Upper lobe of left lung (tissue), 6 donors: ENCODE results near the gene BGN. TPM values are rescaled to one million over a fixed set of nuclear protein-coding genes. Genes with fewer than 3 reads are reported as not detected.

Experiments
- ATAC-seq, 2 donors: fragments of 200-7000 bp; cut with Tn5 transposase; one replicate each; pipeline ENCODE4 v1.9.1; 2022; ENCODE audit warnings: mild to moderate bottlenecking in 2 of 2, moderate library complexity in 2 of 2; ENCODE audit not compliant: low FRiP score in 2 of 2
- DNase-seq, 2 donors: peaks; one replicate each; pipeline ENCODE4 v3.0.0-alpha.2; 2019 to 2020
- H3K27ac ChIP-seq, 4 donors: fragments of 200-600 bp; sonication (generic); one replicate each; pipeline ENCODE4 v1.5.1; 2016 to 2019
- H3K27me3 ChIP-seq, 4 donors: fragments of 200-600 bp; sonication (generic); one replicate each; pipeline ENCODE4 v1.5.1; 2017 to 2019
- H3K36me3 ChIP-seq, 4 donors: fragments of 200-600 bp; sonication (generic); one replicate each; pipeline ENCODE4 v1.5.1; 2016 to 2019
- H3K4me1 ChIP-seq, 4 donors: fragments of 200-600 bp; sonication (generic); one replicate each; pipeline ENCODE4 v1.5.1; 2018 to 2019
- H3K4me3 ChIP-seq, 4 donors: fragments of 200-600 bp; sonication (generic); one replicate each; pipeline ENCODE4 v1.5.1; 2017 to 2019; ENCODE audit warnings: mild to moderate bottlenecking in 2 of 4, moderate library complexity in 1 of 4
- H3K9me3 ChIP-seq, 4 donors: fragments of 200-600 bp; sonication (generic); one replicate each; pipeline ENCODE4 v1.5.1; 2018 to 2019
- CTCF ChIP-seq, 6 experiments: fragments of 450-650 bp in 4 of 6; fragments of 200-600 bp in 2 of 6; sonication (generic) in 2 of 6; IDR thresholded peaks; one replicate each; pipeline ENCODE4 v1.5.1; 2016 to 2019; ENCODE audit warnings: antibody characterized with exemption in 6 of 6
- EP300 ChIP-seq, 4 donors: sonication (generic); formaldehyde crosslinking; IDR thresholded peaks; one replicate each; pipeline ENCODE4 v1.5.1; 2017; ENCODE audit warnings: antibody characterized with exemption in 4 of 4, control low read depth in 2 of 4
- POLR2A ChIP-seq, 4 donors: fragments of 450-650 bp; IDR thresholded peaks; one replicate each; pipeline ENCODE4 v1.5.1; 2016 to 2017; ENCODE audit warnings: antibody characterized with exemption in 4 of 4, mild to moderate bottlenecking in 2 of 4
- POLR2AphosphoS5 ChIP-seq, 2 donors: sonication (generic); formaldehyde crosslinking; IDR thresholded peaks; one replicate each; pipeline ENCODE4 v1.5.1; 2017; ENCODE audit warnings: antibody characterized with exemption in 2 of 2
- whole genome bisulfite sequencing, 2 donors: methylation state at CpG; one replicate each; pipeline ENCODE4 v1.1.5; 2017 to 2018; 5-methylcytosine and 5-hydroxymethylcytosine counted together
- total RNA-seq, 6 donors: library from RNA; depleted of rRNA in 4 of 6; stranded (reverse); fragments of >200 nt in 4 of 6; gene quantifications; one replicate each; pipeline versions ENCODE4 v1.1.0 to v1.2.1, GENCODE V29; 2016 to 2021
- donor health status: DM: no; HTN: no; CAD: no; lungs with moderate emphysema.
- donor health status: DM: no; HTN: yes; CAD: no; lungs with severe emphysema.

Gene BGN
- total RNA-seq, 6 donors from 2014 or later = 13.0 to 251 (median 86.3) TPM

GRCh38 chrX:153481043-153481442 lies 13.7 kb upstream of the BGN start:
- ATAC-seq (no peak), DNase-seq (no peak)
- Histone ChIP-seq H3K4me3 (no peak overlapping the region), H3K9me3 (no peaks in the 10 kb centered on the region), H3K36me3 (no peaks in the 10 kb centered on the region), H3K27ac (no peak overlapping the region), H3K4me1 (peaks cover 0 to 6% (median 0%) of the 10 kb centered on the region in 4 donors), H3K27me3 (no peaks in the 10 kb centered on the region)
- WGBS, 2 donors = 90% methylated on average over 10 of the region's 13 CpGs; no CpG with 5 or more reads in 1 of the 2 donors
- TF ChIP-seq EP300 (IDR thresholded peaks at IDR 0.05) (no peak), POLR2AphosphoS5 (IDR thresholded peaks at IDR 0.05) (no peak), POLR2A (IDR thresholded peaks at IDR 0.05) (no peak), CTCF (IDR thresholded peaks at IDR 0.05) (no peak)

GRCh38 chrX:153482376-153483015 lies 12.3 kb upstream of the BGN start:
- no peaks in the 10 kb centered on the region for H3K27me3 ChIP-seq

GRCh38 chrX:153485396-153486080 lies 9.2 kb upstream of the BGN start:
- no peaks in the 10 kb centered on the region for H3K27me3 ChIP-seq
- H3K27ac ChIP-seq = peak overlapping the region in 1 of 4 donors; percentile 30
- WGBS, 2 donors = 76% methylated on average over 26 of the region's 30 CpGs; no CpG with 5 or more reads in 1 of the 2 donors
- peak in 1 of 2 donors; percentile 40 for DNase-seq
- H3K4me1 ChIP-seq = peaks cover 10 to 24% (median 14%) of the 10 kb centered on the region in 4 donors
- TF ChIP-seq POLR2AphosphoS5 (IDR thresholded peaks at IDR 0.05) = no peak
- no peak for TF ChIP-seq CTCF (IDR thresholded peaks at IDR 0.05)
- no peak for TF ChIP-seq POLR2A (IDR thresholded peaks at IDR 0.05)
- no peak for TF ChIP-seq EP300 (IDR thresholded peaks at IDR 0.05)
- ATAC-seq = no peak
- no peaks in the 10 kb centered on the region for H3K36me3 ChIP-seq
- H3K9me3 ChIP-seq = no peaks in the 10 kb centered on the region
- no peak overlapping the region for H3K4me3 ChIP-seq

More at GRCh38 chrX:153482376-153483015, 12.3 kb upstream of the BGN start:
- Histone ChIP-seq H3K4me1 (peaks cover 0 to 3% (median under 1%) of the 10 kb centered on the region in 4 donors), H3K9me3 (no peaks in the 10 kb centered on the region), H3K36me3 (no peaks in the 10 kb centered on the region), H3K27ac (no peak overlapping the region), H3K4me3 (no peak overlapping the region)
- no peak for TF ChIP-seq EP300 (IDR thresholded peaks at IDR 0.05)
- no peak for TF ChIP-seq CTCF (IDR thresholded peaks at IDR 0.05)
- no peak for TF ChIP-seq POLR2A (IDR thresholded peaks at IDR 0.05)
- TF ChIP-seq POLR2AphosphoS5 (IDR thresholded peaks at IDR 0.05) = no peak
- peak in 1 of 2 donors; percentile 54 for DNase-seq
- no peak for ATAC-seq
- 93% methylated on average over 22 of the region's 23 CpGs; no CpG with 5 or more reads in 1 of the 2 donors for WGBS, 2 donors

GRCh38 chrX:153486171-153486570 lies 8.6 kb upstream of the BGN start:
- no peak for TF ChIP-seq POLR2AphosphoS5 (IDR thresholded peaks at IDR 0.05)
- no peak for TF ChIP-seq EP300 (IDR thresholded peaks at IDR 0.05)
- no peak for TF ChIP-seq CTCF (IDR thresholded peaks at IDR 0.05)
- no peak for TF ChIP-seq POLR2A (IDR thresholded peaks at IDR 0.05)
- DNase-seq (peak in 1 of 2 donors; percentile 41), ATAC-seq (no peak)
- Histone ChIP-seq H3K27me3 (no peaks in the 10 kb centered on the region), H3K27ac (peak overlapping the region in 1 of 4 donors; percentile 30), H3K9me3 (no peaks in the 10 kb centered on the region), H3K4me3 (no peak overlapping the region), H3K36me3 (no peaks in the 10 kb centered on the region), H3K4me1 (peaks cover 10 to 29% (median 14%) of the 10 kb centered on the region in 4 donors)
- 84% methylated on average over 10 of the region's 10 CpGs; no CpG with 5 or more reads in 1 of the 2 donors for WGBS, 2 donors
